HG03097 (cell line): ENCODE data around the gene RXFP3.
"Not testable (repeated sequence)": the region's sequence is repeated elsewhere in the genome, so short reads cannot be mapped to it uniquely, and the experiment has no call there.

ENCODE experiments used
- ATAC-seq: cut with Tn5 transposase; IDR thresholded peaks from one replicate; pipeline ENCODE4 v1.9.1; 2021; ENCODE audit not compliant: unreplicated experiment, low FRiP score

RXFP3 gene, protein sequence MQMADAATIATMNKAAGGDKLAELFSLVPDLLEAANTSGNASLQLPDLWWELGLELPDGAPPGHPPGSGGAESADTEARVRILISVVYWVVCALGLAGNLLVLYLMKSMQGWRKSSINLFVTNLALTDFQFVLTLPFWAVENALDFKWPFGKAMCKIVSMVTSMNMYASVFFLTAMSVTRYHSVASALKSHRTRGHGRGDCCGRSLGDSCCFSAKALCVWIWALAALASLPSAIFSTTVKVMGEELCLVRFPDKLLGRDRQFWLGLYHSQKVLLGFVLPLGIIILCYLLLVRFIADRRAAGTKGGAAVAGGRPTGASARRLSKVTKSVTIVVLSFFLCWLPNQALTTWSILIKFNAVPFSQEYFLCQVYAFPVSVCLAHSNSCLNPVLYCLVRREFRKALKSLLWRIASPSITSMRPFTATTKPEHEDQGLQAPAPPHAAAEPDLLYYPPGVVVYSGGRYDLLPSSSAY

DNA sequence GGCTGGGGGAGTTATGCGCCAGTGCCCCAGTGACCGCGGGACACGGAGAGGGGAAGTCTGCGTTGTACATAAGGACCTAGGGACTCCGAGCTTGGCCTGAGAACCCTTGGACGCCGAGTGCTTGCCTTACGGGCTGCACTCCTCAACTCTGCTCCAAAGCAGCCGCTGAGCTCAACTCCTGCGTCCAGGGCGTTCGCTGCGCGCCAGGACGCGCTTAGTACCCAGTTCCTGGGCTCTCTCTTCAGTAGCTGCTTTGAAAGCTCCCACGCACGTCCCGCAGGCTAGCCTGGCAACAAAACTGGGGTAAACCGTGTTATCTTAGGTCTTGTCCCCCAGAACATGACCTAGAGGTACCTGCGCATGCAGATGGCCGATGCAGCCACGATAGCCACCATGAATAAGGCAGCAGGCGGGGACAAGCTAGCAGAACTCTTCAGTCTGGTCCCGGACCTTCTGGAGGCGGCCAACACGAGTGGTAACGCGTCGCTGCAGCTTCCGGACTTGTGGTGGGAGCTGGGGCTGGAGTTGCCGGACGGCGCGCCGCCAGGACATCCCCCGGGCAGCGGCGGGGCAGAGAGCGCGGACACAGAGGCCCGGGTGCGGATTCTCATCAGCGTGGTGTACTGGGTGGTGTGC lies at the start of gene RXFP3:
Gene RXFP3, plus strand, starts transcription at position 6 of the 636 bp plus-strand sequence. Its CDS starts 355 bp downstream, at position 361.
- no peak for ATAC-seq

DNA sequence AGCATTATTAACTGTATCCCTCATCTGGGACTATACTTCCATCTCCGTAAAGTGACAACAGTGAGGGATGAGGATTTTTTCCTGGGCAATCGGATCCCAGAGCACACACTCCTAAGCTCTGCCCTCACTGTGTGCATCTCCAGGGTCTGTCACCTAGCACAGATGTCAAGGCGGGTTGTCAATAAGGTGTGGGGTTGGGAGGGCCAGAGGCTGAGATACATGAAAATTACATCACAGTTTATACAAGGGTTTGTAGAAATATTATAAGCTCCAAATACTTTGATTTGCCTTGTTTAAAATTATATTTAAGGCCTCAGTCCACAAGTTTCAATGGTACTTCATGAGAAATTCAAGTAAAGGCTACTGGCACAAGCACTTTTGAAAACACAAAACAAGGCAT lies 48.9 kb upstream of the RXFP3 start:
- ATAC-seq: no peak

DNA sequence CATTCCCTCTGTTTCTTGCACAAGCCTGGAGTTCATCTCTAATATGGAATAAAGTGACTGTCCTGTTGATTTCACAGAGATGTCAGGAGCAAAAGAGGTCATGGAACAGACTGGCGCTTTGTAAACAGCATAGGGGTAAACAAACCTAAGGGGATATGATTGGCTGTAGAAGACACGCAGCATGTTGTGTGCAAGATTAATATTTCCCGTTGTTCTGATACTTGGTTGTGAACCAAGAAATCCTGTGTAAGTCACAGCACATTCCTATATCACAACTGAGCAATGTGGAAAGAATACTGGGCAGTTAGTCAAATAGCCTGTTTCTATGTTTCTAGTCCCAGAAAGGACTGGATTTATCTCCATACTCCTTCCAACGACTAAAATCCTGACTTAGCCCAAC lies 47.6 kb upstream of the RXFP3 start:
- ATAC-seq: no peak

DNA sequence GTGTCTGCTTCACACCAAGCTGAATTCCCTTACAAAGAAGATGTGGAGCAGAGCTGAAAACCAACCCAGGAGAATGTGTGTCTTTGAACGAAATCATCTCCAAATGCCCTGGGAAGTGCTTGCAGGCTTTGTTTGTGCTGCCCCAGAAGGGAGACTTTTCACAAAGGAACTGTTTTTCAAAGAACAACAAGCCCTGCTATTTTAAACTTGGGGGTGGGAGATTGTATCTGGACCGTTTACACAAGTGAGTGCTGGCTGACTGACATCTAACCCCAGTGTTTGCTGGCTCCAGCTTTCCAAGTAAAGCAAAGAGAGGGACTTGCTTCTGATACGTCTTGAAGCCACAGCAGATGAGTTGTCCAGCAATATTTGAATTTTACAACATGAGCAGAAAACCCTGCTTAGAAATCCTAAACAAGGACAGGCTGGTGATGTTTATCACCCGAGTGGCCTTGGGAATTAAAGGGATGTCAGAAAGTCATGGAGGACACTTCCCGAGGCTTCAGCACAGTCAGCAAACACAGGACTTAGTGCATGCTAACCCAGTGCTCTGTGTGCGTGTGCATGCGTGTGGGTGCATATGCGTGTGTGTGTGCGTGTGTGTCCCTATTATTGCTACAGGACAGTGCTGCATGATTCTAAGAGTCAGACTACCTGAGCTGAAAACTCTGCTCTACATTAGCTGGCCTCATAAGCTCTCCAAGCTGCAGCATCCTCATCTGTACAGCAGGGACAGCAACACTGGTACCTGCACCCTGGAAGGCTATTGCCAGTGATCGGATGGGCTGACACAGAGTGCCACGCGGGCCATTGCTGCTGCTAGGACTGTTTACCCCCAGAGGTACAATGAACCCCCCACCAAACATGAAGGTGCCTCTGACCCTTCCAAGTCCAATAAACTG lies 45.8 kb upstream of the RXFP3 start:
- no peak for ATAC-seq

DNA sequence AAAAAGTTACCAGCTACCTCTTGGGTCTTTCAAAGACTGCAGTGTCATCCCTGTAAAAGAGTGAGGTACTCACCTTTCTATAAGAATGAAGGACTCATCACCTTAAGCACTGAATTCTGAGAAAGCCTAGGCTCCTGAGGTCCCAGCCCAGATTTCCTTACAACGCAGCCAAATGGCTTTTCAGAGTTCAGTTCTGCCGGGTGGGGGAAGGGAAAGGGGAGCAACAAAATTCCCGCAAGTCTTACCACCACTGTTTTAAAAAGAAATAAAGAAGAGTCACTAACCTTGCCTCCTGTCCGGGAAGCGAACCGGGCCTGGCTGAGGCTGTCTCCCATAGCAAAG lies 44.8 kb upstream of the RXFP3 start:
- no peak for ATAC-seq

DNA sequence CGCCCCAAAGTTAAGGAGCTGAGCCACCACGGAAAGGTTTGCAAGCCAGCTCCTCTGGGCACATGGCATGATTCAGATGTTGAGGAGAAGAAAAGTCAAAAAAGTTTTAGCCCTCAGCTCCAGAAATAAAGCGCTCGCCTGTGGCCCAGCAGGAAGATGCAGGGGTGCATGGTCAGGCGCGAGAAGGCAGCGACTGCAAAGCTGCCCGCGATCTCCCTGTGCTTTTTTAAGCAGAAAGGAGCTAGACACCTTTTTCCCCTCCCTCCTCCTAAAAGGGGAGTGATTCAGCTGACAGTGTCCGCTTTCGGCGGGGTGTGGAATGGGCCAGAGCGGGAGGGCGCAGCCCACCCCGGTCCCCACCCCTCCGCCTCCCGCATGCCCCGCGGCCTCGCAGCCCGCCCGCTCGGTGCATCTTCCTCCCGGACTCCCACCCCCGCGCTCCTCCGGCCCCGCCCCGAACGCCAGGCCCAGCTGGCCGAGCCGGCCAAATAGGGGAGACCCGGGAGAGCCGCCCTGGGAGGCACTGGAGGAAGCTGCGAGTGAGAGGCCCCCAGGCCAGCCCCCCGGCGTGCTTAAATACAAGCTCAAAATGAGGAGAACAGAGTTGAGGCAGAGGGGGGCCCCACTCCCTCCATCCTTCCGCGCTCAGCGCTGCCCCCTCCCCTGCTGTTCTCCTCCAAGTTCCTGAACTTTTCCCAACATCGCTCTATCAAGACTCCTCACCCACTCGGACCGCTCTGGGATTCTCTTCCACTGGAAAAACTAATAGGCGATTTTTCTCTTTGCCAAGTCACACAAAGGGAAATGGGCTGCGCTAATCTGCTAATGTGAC lies 44.2 kb upstream of the RXFP3 start, which contains the start of gene ADAMTS12:
Gene ADAMTS12, minus strand, starts transcription at position 203 of the 832 bp plus-strand sequence. Its CDS starts 134 bp downstream, at position 69.
- no peak for ATAC-seq

DNA sequence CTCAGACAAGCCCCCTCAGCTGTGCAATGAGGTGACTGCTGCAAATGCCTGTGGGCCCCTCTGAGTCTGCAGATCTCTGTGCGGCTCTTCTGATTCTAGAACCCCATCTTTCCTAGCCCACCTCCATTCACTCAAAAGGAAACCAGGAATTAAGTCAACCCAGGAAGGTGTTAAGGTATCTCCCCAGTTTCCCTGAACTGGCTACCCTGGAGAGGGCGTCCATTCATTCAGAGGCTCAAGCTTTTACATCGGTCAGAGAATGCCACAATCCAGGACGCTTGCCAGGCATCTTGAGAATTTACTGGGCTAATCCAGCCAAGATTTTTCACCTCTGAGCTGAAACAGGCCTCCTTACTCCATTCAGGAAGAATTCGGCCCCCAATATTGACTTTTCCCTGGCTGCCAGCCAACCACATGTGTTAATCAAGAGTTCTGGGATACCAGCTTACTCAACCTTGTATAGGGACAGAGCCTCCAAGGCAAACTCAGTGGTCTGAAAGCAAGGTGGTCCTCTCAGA lies 43.5 kb upstream of the RXFP3 start:
- ATAC-seq: no peak

DNA sequence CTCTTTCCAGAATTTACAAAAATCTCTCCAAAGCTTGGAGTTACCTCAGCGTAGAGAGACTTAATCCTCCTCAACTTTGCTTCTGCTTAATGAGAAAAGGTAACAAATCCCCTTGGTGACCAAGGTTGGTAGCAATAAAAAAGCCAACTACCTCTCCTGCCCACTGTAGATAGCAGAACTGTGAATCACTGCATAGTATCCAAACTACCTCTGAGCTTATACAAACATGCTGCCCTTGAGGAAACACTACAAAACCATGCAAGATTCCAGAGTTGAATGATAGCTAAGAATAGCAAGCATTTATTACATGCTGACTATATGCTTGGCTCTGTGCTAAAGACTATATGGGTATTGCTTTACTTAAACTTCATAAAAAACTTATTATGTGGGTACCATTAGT lies 41.6 kb upstream of the RXFP3 start:
- no peak for ATAC-seq

DNA sequence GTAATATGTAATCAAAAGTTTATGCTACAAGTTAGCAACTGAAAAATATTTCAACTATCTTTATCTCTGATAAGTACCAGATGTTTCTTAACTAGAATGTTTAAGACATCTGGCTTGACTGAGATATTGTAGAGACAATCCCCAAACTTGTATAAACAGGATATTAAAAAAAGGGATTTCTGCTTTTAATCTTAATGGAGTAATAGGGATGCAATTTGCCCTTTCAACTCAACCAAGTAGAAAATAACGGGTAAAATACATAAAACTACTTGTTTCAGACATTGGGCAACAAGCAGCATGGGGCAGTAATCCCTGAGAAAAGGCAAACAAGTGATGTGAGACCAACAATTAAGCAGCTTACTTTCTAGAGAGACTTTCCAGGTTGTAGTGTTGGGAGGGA lies 35.0 kb upstream of the RXFP3 start:
- ATAC-seq: no peak

DNA sequence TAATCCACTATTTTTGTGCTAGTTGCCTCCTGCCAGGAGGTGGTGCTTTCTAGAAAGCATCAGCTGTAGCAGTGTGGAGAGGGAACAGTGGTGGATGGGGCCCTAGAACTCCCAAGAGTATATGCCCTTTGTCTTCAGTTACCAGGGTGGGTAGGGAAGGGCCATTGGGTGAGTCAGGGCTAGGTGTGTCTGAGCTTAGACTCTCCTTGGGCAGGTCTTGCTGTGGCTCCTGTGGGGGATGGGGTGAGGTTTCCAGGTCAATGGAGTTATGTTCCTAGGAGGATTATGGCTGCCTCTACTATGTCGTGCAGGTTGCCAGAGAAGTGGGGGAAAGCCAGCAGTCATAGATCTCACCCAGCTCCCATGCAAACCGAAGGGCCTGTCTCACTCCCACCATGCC lies 33.1 kb upstream of the RXFP3 start:
- ATAC-seq: no peak

DNA sequence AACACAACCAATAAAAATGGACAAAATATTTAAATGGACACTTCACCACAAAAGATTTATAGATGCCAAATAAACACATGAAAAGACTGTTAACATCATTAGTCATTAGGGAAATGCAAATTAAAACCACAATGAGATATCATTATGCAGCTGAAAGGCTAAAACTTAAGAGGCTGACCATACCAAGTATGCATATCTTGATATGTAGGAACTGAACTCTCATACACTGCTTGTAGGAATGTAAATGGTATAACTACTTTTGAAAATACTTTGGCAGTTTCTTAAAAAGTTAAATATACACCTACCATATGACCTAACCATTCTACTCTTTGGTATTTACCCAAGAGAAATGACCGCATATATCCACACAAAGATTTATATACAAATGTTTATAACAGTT lies 30.8 kb upstream of the RXFP3 start:
- no peak for ATAC-seq

DNA sequence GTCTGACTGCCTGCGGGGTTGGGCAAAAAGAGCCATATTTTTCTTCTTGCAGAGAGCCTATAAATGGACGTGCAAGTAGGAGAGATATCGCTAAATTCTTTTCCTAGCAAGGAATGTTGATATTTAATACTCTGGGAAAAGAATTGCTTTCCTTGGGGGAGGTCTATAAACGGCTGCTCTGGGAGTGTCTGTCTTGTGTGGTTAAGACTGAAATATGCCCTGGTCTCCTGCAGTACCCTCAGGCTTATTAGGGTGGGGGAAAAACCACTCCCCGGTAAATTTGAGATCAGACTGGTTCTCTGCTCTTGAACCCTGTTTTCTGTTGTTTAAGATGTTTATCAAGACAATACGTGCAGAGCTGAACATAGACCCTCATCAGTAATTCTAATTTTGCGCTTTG lies 29.9 kb upstream of the RXFP3 start:
- not testable (repeated sequence) for ATAC-seq

DNA sequence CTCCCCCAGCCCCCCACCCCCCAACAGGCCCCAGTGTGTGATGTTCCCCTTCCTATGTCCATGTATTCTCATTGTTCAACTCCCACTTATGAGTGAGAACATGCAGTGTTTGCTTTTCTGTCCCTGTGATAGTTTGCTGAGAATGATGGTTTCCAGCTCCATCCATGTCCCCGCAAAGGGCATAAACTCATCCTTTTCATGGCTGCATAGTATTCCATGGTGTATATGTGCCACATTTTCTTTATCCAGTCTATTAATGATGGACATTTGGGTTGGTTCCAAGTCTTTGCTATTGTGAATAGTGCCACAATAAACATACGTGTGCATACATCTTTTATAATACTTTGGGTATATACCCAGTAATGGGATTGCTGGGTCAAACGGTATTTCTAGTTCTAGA lies 21.3 kb upstream of the RXFP3 start:
- not testable (repeated sequence) for ATAC-seq

DNA sequence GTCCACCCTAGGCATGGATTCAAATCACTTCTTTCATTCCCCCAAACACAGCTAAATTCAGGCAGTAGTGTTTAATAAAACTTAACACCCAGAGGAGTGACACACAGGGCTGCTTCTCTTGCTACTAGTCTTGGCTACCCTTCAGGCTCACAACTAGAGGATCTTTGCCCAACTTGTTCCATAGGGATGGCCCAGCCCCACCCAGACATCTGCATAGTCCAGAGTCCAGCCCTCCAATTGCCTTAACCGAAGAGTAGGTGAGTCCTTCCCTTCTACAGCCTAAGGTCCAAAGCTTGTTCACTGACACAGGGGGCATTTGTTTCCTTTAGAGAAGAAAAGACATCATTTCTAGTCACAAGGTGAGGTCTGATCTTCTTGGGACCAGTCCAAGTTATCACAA lies 15.2 kb upstream of the RXFP3 start:
- no peak for ATAC-seq

DNA sequence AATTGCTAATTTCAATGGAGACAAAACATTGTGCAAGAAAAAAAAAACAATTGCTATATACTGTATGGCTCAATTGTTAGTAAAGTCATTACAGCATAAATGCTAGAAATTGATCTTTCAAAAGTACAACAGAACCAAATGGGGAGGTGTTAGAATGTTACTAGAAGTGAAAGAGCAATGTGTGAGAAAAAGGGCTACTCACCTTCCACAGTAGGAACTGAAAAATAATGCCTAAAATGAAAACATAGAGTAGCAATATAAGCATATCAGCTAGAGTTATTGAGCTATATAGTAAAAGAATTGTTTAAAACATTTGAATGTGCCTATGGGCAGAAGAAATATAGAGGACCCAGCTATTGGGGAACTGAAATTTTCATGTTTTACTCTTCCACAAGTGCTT lies 10.9 kb upstream of the RXFP3 start:
- ATAC-seq: no peak

DNA sequence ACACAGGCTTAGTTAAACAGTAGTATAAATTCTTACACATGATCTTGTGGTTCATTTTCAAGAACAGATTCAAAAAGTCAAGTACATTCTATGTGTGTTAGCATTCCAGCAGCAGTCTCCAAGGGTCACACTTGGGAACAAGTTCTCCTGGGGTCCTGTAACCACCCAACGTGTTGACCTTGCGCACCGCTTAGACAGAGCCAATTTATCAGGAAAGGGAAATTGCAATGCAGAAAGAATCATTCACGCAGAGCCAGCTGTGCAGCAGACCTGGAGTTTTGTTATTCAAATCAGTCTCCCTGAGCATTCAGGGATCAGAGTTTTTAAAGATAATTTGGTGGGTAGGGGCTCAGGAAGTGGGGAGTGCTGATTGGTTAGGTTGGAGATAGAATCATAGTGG lies 8.5 kb upstream of the RXFP3 start:
- no peak for ATAC-seq

DNA sequence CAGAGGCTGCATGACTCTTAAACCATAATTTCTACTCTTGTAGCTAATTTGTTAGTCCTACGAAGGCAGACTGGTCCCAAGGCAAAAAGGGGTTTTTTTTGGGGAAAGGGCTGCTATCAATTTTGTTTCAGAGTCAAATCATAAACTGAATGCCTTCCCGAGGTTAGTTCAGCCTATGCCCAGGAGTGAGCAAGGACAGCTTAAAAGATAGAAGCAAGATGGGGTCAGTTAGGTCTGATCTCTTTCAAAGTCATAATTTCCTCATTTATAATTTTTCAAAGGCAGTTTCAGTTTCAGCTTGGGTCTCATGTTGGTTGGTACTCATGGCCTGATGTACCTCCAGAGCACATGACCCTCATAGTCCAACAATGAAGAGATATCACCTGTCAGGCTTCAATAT lies 7.9 kb upstream of the RXFP3 start:
- ATAC-seq: no peak

DNA sequence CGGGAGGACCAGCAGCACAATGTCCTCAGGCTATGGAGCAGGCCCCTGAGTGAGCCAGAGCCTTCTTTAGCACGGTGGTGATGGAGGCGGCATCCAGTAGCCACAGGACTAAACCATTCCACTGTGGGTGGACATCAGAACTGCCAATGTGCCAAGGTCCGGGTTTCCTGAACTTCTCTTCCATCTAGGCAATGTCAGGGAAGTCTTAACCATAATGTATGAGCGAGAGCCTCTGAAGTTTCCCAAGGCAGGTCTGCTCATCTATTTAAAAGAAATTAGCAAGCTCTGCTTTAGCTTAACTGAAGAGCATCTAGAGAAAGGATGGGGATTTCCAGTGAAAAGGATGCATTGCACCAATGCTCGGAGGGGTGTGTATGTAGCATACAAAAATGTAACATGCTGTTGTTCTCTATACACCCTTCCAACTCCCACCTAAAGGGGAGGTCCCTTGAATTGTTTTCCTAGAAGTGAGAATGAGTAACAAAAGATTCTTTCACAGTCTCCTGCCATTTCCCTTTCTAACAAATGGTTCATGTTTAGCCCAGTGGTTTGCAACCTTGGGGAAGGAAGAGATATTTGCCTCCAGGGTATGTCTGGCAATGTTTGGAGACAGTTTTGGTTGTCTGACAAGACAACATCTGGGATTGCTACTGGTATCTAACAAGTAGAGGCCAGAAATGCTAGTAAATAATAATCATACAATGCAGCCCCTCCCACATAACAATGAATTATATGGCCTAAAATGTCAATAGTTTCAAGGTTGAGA lies 6.1 kb upstream of the RXFP3 start:
- no peak for ATAC-seq

DNA sequence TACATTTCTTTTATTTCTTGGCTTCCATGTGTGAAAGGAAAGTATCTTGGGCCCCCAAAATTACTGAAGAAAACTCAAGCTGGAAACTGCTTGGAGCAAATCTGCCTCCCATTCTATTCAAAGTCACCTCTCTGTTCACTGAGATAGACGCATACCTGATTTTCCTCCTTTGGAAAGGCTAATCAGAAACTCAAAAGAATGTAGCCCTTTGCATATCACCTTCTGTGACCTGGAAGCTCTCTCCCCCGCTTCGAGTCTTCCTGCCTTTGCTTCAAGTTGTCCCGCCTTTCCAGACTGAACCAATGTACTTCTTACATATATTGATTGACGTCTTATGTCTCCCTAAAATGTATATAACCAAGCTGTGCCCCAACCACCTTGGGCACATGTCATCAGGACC lies 5.0 kb upstream of the RXFP3 start:
- ATAC-seq: no peak
